ENCODE measurements around the gene COG7.

Gene COG7

DNA sequence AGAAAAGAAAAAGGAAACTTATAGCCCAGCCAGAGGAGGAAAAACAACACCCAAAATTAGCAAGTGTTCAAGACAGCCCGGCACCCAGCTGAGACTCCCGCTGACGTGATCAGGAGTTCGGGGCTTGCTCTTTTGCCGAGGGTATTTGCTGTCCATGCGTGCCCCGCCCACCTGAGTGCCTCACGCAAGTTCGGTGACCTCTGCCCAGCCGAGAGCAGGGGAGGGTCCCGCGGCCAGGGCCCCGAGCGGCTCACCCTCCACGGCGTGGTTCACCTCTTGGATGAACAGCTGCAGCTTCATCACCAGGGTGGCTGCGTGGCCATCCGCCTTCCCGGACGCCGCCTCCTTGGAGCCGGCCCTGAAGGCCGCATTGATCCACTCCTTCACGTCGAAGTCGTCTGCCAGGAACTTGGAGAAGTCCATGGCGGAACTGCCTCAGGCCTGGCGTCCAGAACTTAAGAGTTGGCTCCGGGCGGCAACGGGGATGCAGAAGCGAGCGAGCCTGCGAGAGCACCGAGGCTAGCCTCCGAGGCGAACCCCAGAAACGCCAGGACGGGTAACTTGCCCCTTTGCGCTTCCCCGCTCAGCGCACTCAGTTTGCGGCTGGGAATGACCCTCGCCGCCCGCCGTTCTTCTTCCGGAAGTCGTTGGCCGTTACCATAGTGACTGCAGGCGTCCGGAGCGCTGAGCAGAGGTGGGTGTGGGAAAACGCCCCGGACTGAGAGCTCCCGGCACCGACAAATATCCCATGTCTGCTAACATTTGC is at the start of gene COG7:
Gene COG7 (minus strand): TSS at position 618 of the 766 bp plus-strand sequence. CDS start 195 bp downstream, at position 423.
- TF ChIP-seq, protein P1, sequence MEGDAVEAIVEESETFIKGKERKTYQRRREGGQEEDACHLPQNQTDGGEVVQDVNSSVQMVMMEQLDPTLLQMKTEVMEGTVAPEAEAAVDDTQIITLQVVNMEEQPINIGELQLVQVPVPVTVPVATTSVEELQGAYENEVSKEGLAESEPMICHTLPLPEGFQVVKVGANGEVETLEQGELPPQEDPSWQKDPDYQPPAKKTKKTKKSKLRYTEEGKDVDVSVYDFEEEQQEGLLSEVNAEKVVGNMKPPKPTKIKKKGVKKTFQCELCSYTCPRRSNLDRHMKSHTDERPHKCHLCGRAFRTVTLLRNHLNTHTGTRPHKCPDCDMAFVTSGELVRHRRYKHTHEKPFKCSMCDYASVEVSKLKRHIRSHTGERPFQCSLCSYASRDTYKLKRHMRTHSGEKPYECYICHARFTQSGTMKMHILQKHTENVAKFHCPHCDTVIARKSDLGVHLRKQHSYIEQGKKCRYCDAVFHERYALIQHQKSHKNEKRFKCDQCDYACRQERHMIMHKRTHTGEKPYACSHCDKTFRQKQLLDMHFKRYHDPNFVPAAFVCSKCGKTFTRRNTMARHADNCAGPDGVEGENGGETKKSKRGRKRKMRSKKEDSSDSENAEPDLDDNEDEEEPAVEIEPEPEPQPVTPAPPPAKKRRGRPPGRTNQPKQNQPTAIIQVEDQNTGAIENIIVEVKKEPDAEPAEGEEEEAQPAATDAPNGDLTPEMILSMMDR (IDR thresholded peaks at IDR 0.05; ENCODE audit: insufficient read depth, missing control alignments), result no peak
- FAIRE-seq (no peak), DNase-seq (ENCODE audit: insufficient read length, low spot score) (peak; percentile 69)

DNA sequence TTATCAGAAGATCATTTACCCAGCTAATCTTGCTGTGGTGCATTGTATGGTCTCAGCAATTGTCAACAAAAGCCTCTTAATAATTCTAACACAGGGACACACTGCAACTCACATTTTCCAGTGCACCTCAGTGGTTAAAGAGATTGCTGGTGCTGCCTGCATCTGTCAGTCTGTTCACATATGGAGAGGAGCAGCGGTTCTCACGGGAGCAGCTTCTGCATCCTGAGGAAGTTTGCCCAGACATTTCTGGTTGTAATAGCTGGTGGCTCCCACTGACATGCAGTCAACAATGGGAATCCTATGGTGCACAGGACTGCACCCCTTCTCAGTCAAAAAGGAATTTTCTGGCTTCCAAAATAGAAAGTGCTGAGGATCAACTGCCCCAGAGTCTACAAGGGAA is 49.5 kb upstream of the COG7 start:
- FAIRE-seq, result no peak
- no peak for DNase-seq (ENCODE audit: insufficient read length, low spot score)

DNA sequence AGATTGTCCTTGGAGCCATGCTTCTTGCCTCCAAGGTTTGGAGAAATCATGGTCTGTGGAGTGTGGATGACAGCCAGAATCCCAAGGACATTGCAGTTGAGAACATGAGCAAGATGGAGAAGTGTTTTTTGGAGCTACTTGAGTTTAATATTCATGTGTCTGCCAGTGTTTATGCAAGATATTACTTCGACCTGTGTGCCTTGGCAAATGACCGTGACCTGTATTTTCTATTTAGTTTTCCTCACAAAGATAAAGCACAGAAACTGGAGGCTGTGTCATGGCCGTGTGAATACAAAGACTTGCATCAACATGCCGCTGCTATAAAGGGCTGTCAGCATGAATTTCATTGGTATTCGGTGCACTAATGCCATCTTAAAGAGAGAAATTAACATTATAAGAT is 48.3 kb upstream of the COG7 start:
- TF ChIP-seq, protein P1 (IDR thresholded peaks at IDR 0.05; ENCODE audit: insufficient read depth, missing control alignments), result no peak
- DNase-seq (ENCODE audit: insufficient read length, low spot score) (no peak), FAIRE-seq (no peak)

More for the DNA sequence above, 49.5 kb upstream of the COG7 start:
- TF ChIP-seq, protein P1 (IDR thresholded peaks at IDR 0.05; ENCODE audit: insufficient read depth, missing control alignments), result no peak

DNA sequence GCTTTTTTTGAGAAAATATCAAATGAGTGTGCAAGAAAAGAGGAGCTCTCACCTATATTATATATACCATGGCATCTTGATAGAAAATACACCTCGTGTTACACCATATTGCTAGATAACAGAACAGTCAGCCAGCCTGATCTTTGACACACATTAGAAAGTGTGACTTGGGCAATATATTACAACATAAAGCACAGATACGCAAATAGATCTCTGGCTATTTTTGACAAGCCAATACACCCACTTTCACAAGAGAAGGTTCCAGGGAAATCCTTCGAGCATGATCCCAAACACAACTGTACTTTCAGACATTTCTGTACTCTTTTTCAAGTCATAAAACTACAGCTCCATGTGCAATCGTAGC is 47.9 kb upstream of the COG7 start:
- DNase-seq (ENCODE audit: insufficient read length, low spot score), result no peak
- TF ChIP-seq, protein P1 (IDR thresholded peaks at IDR 0.05; ENCODE audit: insufficient read depth, missing control alignments), result no peak

DNA sequence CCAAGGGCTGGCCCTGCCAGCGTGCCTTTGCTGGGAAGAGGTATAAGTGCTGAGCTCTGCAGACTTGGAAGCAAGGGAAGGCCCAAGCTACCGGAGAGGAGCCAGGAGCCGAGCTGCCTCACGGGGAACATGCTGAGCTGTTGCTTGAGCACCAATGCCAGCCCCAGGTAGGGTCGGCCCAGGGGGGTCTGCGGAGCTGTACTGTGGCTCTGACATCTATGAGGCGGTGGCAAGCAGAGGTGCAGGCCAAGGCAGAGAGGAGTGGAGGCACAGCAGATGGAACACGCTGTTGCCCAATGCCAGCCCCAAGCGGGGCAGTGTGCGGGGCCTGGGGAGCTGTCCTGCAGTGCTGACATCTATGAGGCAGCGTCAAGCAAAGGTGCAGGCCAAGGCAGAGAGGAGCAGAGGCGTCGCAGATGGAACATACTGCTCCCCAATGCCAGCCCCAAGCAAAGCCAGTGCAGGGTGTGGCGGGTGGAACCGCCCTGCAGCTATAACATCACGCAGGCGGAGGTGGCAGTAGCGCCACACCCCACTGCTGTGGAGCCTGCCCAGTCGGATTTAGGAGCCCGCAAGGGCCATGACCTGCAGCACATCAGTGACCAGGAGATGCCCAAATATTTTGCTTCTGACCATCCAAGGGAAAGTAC is 47.3 kb upstream of the COG7 start:
- TF ChIP-seq, protein P1 (IDR thresholded peaks at IDR 0.05; ENCODE audit: insufficient read depth, missing control alignments), result no peak
- DNase-seq (ENCODE audit: insufficient read length, low spot score) (no peak), FAIRE-seq (no peak)

More for the DNA sequence above, 47.9 kb upstream of the COG7 start:
- no peak for FAIRE-seq

DNA sequence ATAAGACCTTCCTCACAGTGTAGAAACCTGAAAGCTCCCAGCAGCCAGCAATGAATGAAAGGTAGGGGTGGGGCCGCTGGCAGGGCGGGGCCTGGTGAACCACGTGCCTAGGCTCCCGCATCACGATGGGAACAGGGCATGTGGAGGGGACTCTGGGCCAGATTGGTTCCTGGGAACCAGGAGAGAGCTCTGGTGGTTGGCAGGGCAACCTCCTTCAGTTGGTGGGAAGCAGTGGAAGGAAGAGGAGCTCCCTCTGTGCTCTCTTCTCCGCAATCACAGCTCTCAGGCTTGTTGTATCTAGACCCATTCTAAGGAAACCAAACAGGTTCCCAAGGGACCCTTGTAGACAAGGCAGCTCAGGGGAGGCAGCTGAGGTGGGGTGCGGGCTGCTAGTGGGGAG is 46.8 kb upstream of the COG7 start:
- no peak for FAIRE-seq
- TF ChIP-seq, protein P1 (IDR thresholded peaks at IDR 0.05; ENCODE audit: insufficient read depth, missing control alignments), result no peak
- DNase-seq (ENCODE audit: insufficient read length, low spot score), result no peak

DNA sequence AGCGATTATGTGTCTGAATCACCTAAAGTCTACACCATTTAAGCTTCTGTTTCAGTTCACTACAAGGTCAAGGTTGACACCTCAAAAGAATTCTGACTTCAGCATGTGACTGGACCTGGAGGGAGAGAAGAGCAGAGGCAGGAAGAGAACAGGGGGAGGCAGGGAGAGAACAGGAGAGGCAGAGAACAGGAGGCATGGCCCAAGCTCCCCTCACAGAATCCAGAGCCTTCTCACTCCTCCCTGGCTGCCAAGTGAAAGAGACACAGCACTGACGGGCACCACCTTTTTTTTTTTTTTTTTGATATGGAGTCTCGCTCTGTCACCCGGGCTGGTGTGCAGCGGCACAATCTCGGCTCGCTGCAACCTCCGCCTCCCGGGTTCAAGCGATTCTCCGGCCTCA is 45.9 kb upstream of the COG7 start:
- DNase-seq (ENCODE audit: insufficient read length, low spot score) (no peak), FAIRE-seq (no peak)
- TF ChIP-seq, protein P1 (IDR thresholded peaks at IDR 0.05; ENCODE audit: insufficient read depth, missing control alignments), result no peak

All from D721Med (cell line).